GM23338 (cell line): ENCODE results near the gene UBN1.

Experiments used
- CREB1 ChIP-seq: fragments of 250-450 bp; sonication (Bioruptor Pico); IDR thresholded peaks from 2 replicates; pipeline ENCODE4 v1.5.0; 2020; ENCODE audit warnings: low read depth, mild to moderate bottlenecking, moderate library complexity
- EZH2 ChIP-seq: fragments of 200-600 bp; sonication (generic); IDR thresholded peaks from one replicate; pipeline ENCODE4 v1.8.0; 2017; ENCODE audit warnings: antibody characterized with exemption, mild to moderate bottlenecking, low read depth; ENCODE audit not compliant: unreplicated experiment
- EZH2phosphoT487 ChIP-seq: fragments of 200-600 bp; sonication (generic); IDR thresholded peaks from one replicate; pipeline ENCODE4 v1.8.1; 2018; ENCODE audit warnings: antibody characterized with exemption; ENCODE audit not compliant: unreplicated experiment
- JUNB ChIP-seq: IDR thresholded peaks from one replicate; pipeline ENCODE4 v1.6.1; 2016; ENCODE audit warnings: antibody characterized with exemption; ENCODE audit not compliant: unreplicated experiment
- NANOG ChIP-seq: IDR thresholded peaks from 2 replicates; pipeline ENCODE4 v1.6.1; 2016; ENCODE audit warnings: antibody characterized with exemption, borderline replicate concordance
- POLR2AphosphoS5 ChIP-seq: IDR thresholded peaks from 2 replicates; pipeline ENCODE4 v1.6.1; 2016; ENCODE audit warnings: antibody characterized with exemption, low read depth
- TF ChIP-seq, protein P1 (sequence below), 2 experiments: fragments of 200-600 bp in 1 of 2; sonication (generic) in 1 of 2; conservative IDR thresholded peaks; 2 replicates each; pipeline versions ENCODE4 v1.5.1 to v1.6.1; 2016 to 2017; ENCODE audit warnings: antibody characterized with exemption in 2 of 2, low read depth in 2 of 2, mild to moderate bottlenecking in 2 of 2, moderate library complexity in 1 of 2
- TF ChIP-seq, protein P2 (sequence below): IDR thresholded peaks from one replicate; pipeline ENCODE4 v1.6.1; 2018; ENCODE audit warnings: antibody characterized with exemption; ENCODE audit not compliant: unreplicated experiment
- TF ChIP-seq, protein P3 (sequence below): IDR thresholded peaks from 2 replicates; pipeline ENCODE4 v1.6.1; 2016; ENCODE audit warnings: antibody characterized with exemption

DNA sequence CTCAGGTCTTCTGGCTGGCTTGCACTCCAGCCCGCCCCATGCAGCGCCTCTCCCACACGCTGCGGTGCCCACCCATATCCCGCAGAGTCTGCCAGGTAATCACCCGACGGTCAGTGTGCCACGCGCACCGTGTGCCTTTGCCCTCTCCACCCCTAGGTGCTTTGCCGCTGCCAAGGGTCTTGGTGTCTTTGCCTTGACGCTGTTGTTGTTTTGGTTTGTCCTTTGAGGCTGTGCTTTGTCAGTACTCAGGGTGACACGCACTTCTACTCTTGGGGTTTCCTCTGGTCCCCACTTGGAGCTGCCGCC, 30.1 kb downstream of the UBN1 start:
- TF ChIP-seq POLR2AphosphoS5 = no peak
- TF ChIP-seq, protein P1, sequence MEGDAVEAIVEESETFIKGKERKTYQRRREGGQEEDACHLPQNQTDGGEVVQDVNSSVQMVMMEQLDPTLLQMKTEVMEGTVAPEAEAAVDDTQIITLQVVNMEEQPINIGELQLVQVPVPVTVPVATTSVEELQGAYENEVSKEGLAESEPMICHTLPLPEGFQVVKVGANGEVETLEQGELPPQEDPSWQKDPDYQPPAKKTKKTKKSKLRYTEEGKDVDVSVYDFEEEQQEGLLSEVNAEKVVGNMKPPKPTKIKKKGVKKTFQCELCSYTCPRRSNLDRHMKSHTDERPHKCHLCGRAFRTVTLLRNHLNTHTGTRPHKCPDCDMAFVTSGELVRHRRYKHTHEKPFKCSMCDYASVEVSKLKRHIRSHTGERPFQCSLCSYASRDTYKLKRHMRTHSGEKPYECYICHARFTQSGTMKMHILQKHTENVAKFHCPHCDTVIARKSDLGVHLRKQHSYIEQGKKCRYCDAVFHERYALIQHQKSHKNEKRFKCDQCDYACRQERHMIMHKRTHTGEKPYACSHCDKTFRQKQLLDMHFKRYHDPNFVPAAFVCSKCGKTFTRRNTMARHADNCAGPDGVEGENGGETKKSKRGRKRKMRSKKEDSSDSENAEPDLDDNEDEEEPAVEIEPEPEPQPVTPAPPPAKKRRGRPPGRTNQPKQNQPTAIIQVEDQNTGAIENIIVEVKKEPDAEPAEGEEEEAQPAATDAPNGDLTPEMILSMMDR (conservative IDR thresholded peaks at IDR 0.05; ENCODE audit: low read depth in 2 of 2) = no peak
- no peak for TF ChIP-seq EZH2
- TF ChIP-seq, protein P2, sequence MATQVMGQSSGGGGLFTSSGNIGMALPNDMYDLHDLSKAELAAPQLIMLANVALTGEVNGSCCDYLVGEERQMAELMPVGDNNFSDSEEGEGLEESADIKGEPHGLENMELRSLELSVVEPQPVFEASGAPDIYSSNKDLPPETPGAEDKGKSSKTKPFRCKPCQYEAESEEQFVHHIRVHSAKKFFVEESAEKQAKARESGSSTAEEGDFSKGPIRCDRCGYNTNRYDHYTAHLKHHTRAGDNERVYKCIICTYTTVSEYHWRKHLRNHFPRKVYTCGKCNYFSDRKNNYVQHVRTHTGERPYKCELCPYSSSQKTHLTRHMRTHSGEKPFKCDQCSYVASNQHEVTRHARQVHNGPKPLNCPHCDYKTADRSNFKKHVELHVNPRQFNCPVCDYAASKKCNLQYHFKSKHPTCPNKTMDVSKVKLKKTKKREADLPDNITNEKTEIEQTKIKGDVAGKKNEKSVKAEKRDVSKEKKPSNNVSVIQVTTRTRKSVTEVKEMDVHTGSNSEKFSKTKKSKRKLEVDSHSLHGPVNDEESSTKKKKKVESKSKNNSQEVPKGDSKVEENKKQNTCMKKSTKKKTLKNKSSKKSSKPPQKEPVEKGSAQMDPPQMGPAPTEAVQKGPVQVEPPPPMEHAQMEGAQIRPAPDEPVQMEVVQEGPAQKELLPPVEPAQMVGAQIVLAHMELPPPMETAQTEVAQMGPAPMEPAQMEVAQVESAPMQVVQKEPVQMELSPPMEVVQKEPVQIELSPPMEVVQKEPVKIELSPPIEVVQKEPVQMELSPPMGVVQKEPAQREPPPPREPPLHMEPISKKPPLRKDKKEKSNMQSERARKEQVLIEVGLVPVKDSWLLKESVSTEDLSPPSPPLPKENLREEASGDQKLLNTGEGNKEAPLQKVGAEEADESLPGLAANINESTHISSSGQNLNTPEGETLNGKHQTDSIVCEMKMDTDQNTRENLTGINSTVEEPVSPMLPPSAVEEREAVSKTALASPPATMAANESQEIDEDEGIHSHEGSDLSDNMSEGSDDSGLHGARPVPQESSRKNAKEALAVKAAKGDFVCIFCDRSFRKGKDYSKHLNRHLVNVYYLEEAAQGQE = no peak
- no peak for TF ChIP-seq EZH2phosphoT487
- TF ChIP-seq CREB1 (CRISPR knock-in tag) = no peak
- TF ChIP-seq, protein P3, sequence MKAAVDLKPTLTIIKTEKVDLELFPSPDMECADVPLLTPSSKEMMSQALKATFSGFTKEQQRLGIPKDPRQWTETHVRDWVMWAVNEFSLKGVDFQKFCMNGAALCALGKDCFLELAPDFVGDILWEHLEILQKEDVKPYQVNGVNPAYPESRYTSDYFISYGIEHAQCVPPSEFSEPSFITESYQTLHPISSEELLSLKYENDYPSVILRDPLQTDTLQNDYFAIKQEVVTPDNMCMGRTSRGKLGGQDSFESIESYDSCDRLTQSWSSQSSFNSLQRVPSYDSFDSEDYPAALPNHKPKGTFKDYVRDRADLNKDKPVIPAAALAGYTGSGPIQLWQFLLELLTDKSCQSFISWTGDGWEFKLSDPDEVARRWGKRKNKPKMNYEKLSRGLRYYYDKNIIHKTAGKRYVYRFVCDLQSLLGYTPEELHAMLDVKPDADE = no peak
- TF ChIP-seq NANOG = no peak
- TF ChIP-seq JUNB = no peak
